H1 (cell line): ENCODE results near the gene FCER1A. TPM values are rescaled to one million over a fixed set of nuclear protein-coding genes. Genes with fewer than 3 reads are reported as not detected.

Experiments
- CTCF ChIA-PET: fragments of 300-600 bp; sonication (Branson Sonifier 250); formaldehyde crosslinking; loops from one replicate; lab custom pipeline; 2021; ENCODE audit not compliant: partially characterized antibody; lab: Charles Lee
- POLR2A ChIA-PET: fragments of 300-600 bp; sonication (Branson Sonifier 250); formaldehyde crosslinking; loops from one replicate; lab custom pipeline; 2021; ENCODE audit warnings: inconsistent platforms; ENCODE audit not compliant: partially characterized antibody; lab: Charles Lee
- DNase-seq, 2 experiments: peaks; one replicate each; pipeline versions ENCODE4 v3.0.0 to v3.0.0-alpha.2; 2010 to 2022; ENCODE audit warnings: low spot score in 2 of 2, low read depth in 1 of 2, mixed read lengths in 1 of 2
- FAIRE-seq: peaks from 2 replicates; lab custom pipeline; 2011; peaks lifted over from hg19 to GRCh38; lab: Jason Lieb, UNC
- H2AFZ ChIP-seq: 2 replicates; pipeline ENCODE4 v1.8.1; 2012; ENCODE audit warnings: low read length, inconsistent platforms
- H2AK5ac ChIP-seq: 2 replicates; pipeline ENCODE4 v1.6.1; 2013; ENCODE audit warnings: low read depth, low read length
- H2BK120ac ChIP-seq: replicated peaks from 2 replicates; pipeline ENCODE3; 2013; ENCODE audit warnings: low read depth, low read length, inconsistent platforms
- H2BK12ac ChIP-seq: 2 replicates; pipeline ENCODE4 v1.6.1; 2013; ENCODE audit warnings: low read depth, low read length
- H2BK15ac ChIP-seq: 2 replicates; pipeline ENCODE4 v1.6.1; 2013; ENCODE audit warnings: low read length
- H2BK20ac ChIP-seq: 2 replicates; pipeline ENCODE4 v1.6.1; 2013; ENCODE audit warnings: low read length
- H2BK5ac ChIP-seq: 2 replicates; pipeline ENCODE4 v1.6.1; 2013; ENCODE audit warnings: low read depth, low read length
- H3K14ac ChIP-seq: 2 replicates; pipeline ENCODE4 v1.6.1; 2013; ENCODE audit warnings: inconsistent platforms; ENCODE audit not compliant: insufficient read length
- H3K18ac ChIP-seq: 2 replicates; pipeline ENCODE4 v1.6.1; 2013; ENCODE audit warnings: low read length; ENCODE audit errors: extremely low read depth
- H3K23ac ChIP-seq: 2 replicates; pipeline ENCODE4 v1.6.1; 2013; ENCODE audit warnings: inconsistent platforms; ENCODE audit not compliant: insufficient read length
- H3K23me2 ChIP-seq: 2 replicates; pipeline ENCODE4 v1.6.1; 2013; ENCODE audit warnings: low read depth, low read length
- H3K27ac ChIP-seq: 2 replicates; pipeline ENCODE4 v1.6.1; 2011; ENCODE audit warnings: low read depth, low read length, inconsistent platforms
- H3K27me3 ChIP-seq, 4 experiments: replicated peaks in 1 of 4; 1 replicate in 1 of 4; 2 replicates in 3 of 4; pipeline versions ENCODE4 v1.6.1 to v1.8.1; 2011 to 2013; ENCODE audit warnings: low read length in 3 of 4, mild to moderate bottlenecking in 3 of 4, inconsistent platforms in 2 of 4, mixed read lengths in 2 of 4, moderate library complexity in 1 of 4; ENCODE audit not compliant: control insufficient read depth in 3 of 4, insufficient read depth in 3 of 4; ENCODE audit errors: extremely low read depth in 1 of 4
- H3K36me3 ChIP-seq, 4 experiments: 2 replicates each; pipeline versions ENCODE4 v1.6.1 to v1.8.1; 2011 to 2013; ENCODE audit warnings: mild to moderate bottlenecking in 4 of 4, low read length in 3 of 4, moderate library complexity in 2 of 4, control low read depth in 1 of 4, inconsistent platforms in 1 of 4; ENCODE audit not compliant: insufficient read depth in 4 of 4, control insufficient read depth in 2 of 4
- H3K4ac ChIP-seq: replicated peaks from 2 replicates; pipeline ENCODE3; 2013; ENCODE audit warnings: low read length, low read depth, mixed read lengths, inconsistent platforms; ENCODE audit not compliant: insufficient read length
- H3K4me1 ChIP-seq, 4 experiments: replicated peaks in 1 of 4; 1 replicate in 1 of 4; 2 replicates in 3 of 4; pipeline versions ENCODE4 v1.6.1 to v1.8.1; 2011 to 2013; ENCODE audit warnings: low read length in 3 of 4, inconsistent platforms in 2 of 4, mixed read lengths in 1 of 4; ENCODE audit not compliant: insufficient read depth in 4 of 4, control insufficient read depth in 3 of 4
- H3K4me2 ChIP-seq, 2 experiments: 2 replicates each; pipeline versions ENCODE4 v1.6.1 to v1.8.1; 2011 to 2013; ENCODE audit warnings: low read depth in 2 of 2, low read length in 2 of 2, control low read depth in 1 of 2, inconsistent platforms in 1 of 2, mild to moderate bottlenecking in 1 of 2; ENCODE audit not compliant: insufficient read depth in 1 of 2
- H3K4me3 ChIP-seq, 4 experiments: fragments of 200-600, 300-600 bp in 1 of 4; sonication (generic), shearing (Covaris generic), sonication (Bioruptor Twin) in 1 of 4; 2 replicates each; pipeline versions ENCODE4 v1.5.1 to v1.8.1; 2011 to 2016; ENCODE audit warnings: low read length in 4 of 4, low read depth in 3 of 4, control low read depth in 2 of 4, inconsistent platforms in 2 of 4, mild to moderate bottlenecking in 2 of 4, mixed read lengths in 1 of 4, moderate library complexity in 1 of 4; ENCODE audit not compliant: insufficient read depth in 2 of 4; ENCODE audit errors: extremely low read depth in 1 of 4
- H3K56ac ChIP-seq: replicated peaks from 2 replicates; pipeline ENCODE3; 2013; ENCODE audit warnings: low read depth, mild to moderate bottlenecking, mixed read lengths, low read length, inconsistent platforms; ENCODE audit not compliant: insufficient read length
- H3K79me1 ChIP-seq: 2 replicates; pipeline ENCODE4 v1.6.1; 2013; ENCODE audit warnings: low read depth, low read length, control low read depth
- H3K79me2 ChIP-seq, 2 experiments: 2 replicates each; pipeline versions ENCODE4 v1.6.1 to v1.8.1; 2012 to 2013; ENCODE audit warnings: low read length in 2 of 2, mild to moderate bottlenecking in 2 of 2, inconsistent platforms in 1 of 2; ENCODE audit not compliant: insufficient read depth in 2 of 2, control insufficient read depth in 1 of 2
- H3K9ac ChIP-seq, 4 experiments: replicated peaks in 1 of 4; 1 replicate in 1 of 4; 2 replicates in 3 of 4; pipeline versions ENCODE4 v1.6.1 to v1.8.1; 2011 to 2013; ENCODE audit warnings: low read depth in 3 of 4, low read length in 3 of 4, control low read depth in 2 of 4, mild to moderate bottlenecking in 2 of 4, moderate library complexity in 2 of 4, inconsistent platforms in 1 of 4; ENCODE audit errors: extremely low read depth in 1 of 4
- H3K9me3 ChIP-seq, 2 experiments: 2 replicates each; pipeline versions ENCODE4 v1.6.1 to v1.8.1; 2012 to 2013; ENCODE audit warnings: mild to moderate bottlenecking in 2 of 2, moderate library complexity in 2 of 2, control low read depth in 1 of 2, inconsistent platforms in 1 of 2, low read depth in 1 of 2, low read length in 1 of 2, mixed read lengths in 1 of 2; ENCODE audit not compliant: insufficient read depth in 2 of 2
- H4K20me1 ChIP-seq, 2 experiments: replicated peaks in 1 of 2; 2 replicates each; pipeline versions ENCODE3 to v1.8.1; 2011 to 2013; ENCODE audit warnings: inconsistent platforms in 2 of 2, low read length in 2 of 2, mild to moderate bottlenecking in 1 of 2; ENCODE audit not compliant: insufficient read depth in 2 of 2, control insufficient read depth in 1 of 2
- H4K5ac ChIP-seq: 2 replicates; pipeline ENCODE4 v1.6.1; 2013; ENCODE audit warnings: low read length, low read depth, mixed read lengths, inconsistent platforms; ENCODE audit not compliant: insufficient read length
- H4K8ac ChIP-seq: 2 replicates; pipeline ENCODE4 v1.8.0; 2013; ENCODE audit warnings: mild to moderate bottlenecking, moderate library complexity, low read length, inconsistent platforms; ENCODE audit not compliant: insufficient read depth; ENCODE audit errors: extremely low read depth
- H4K91ac ChIP-seq: replicated peaks from 2 replicates; pipeline ENCODE3; 2013; ENCODE audit warnings: low read length, mixed read lengths, inconsistent platforms; ENCODE audit not compliant: insufficient read length
- ATF3 ChIP-seq: IDR thresholded peaks from 2 replicates; pipeline ENCODE4 v1.6.1; 2011; ENCODE audit warnings: low read depth, mild to moderate bottlenecking, low read length; ENCODE audit not compliant: insufficient read depth
- CHD1 ChIP-seq: IDR thresholded peaks from 2 replicates; pipeline ENCODE4 v1.6.1; 2012; ENCODE audit warnings: low read depth, low read length, improper control_type of control experiment
- MAFK ChIP-seq: IDR thresholded peaks from 2 replicates; pipeline ENCODE4 v1.6.1; 2012; ENCODE audit warnings: low read depth, mild to moderate bottlenecking, improper control_type of control experiment, low read length
- POU5F1 ChIP-seq: IDR thresholded peaks from 2 replicates; pipeline ENCODE4 v1.6.1; 2011; ENCODE audit warnings: low read depth, mild to moderate bottlenecking, low read length, moderate library complexity
- RNF2 ChIP-seq: fragments of 200-900, 300-1000 bp; sonication (generic); IDR thresholded peaks from 2 replicates; pipeline ENCODE4 v1.7.1; 2016; ENCODE audit warnings: borderline replicate concordance, low read depth, mild to moderate bottlenecking, antibody characterized with exemption, low read length; ENCODE audit not compliant: poor library complexity, severe bottlenecking; ENCODE audit errors: missing control alignments
- SAP30 ChIP-seq: fragments of 300-600 bp; sonication (generic); IDR thresholded peaks from 2 replicates; pipeline ENCODE4 v1.7.1; 2012; ENCODE audit warnings: low read length, moderate library complexity, mild to moderate bottlenecking, inconsistent platforms; ENCODE audit not compliant: insufficient read depth, insufficient replicate concordance
- SIRT6 ChIP-seq: IDR thresholded peaks from one replicate; pipeline ENCODE4 v1.7.1; 2012; ENCODE audit warnings: low read length, inconsistent platforms
- SP1 ChIP-seq: IDR thresholded peaks from 2 replicates; pipeline ENCODE4 v1.6.1; 2011; ENCODE audit warnings: low read depth, low read length
- TAF1 ChIP-seq: IDR thresholded peaks from 2 replicates; pipeline ENCODE4 v1.6.1; 2011; ENCODE audit warnings: mild to moderate bottlenecking, low read depth, low read length
- TCF12 ChIP-seq: IDR thresholded peaks from 2 replicates; pipeline ENCODE4 v1.6.1; 2011; ENCODE audit warnings: low read depth, mild to moderate bottlenecking, low read length
- TEAD4 ChIP-seq: IDR thresholded peaks from 2 replicates; pipeline ENCODE4 v1.6.1; 2012; ENCODE audit warnings: low read depth, low read length, inconsistent platforms, mixed read lengths
- whole genome bisulfite sequencing, 2 experiments: shearing (Covaris generic) in 1 of 2; methylation state at CpG; one replicate each; pipeline versions ENCODE4 v1.1.6 to v1.1.7; 2013 to 2015; ENCODE audit warnings: low lambda C conversion rate in 2 of 2, mixed read lengths in 2 of 2, inconsistent platforms in 1 of 2, low coverage in 1 of 2, missing lambda C conversion rate in 1 of 2; ENCODE audit not compliant: insufficient replicate concordance in 2 of 2, insufficient coverage in 1 of 2, insufficient read length in 1 of 2; ENCODE audit errors: extremely low coverage in 1 of 2, missing lambda C conversion rate in 1 of 2; 5-methylcytosine and 5-hydroxymethylcytosine counted together
- long read RNA-seq, 2 experiments: library from RNA in 1 of 2; library from capped mRNA in 1 of 2; stranded (forward); transcript quantifications; one replicate each; pipeline ENCODE4 v2.0.0, GENCODE V29; 2021; ENCODE audit warnings: inconsistent platforms in 1 of 2
- polyA minus RNA-seq, 3 experiments: library from RNA; depleted of rRNA, polyadenylated mRNA; stranded (reverse); fragments of >200 nt; gene quantifications; 1 replicate in 2 of 3; 2 replicates in 1 of 3; pipeline ENCODE4 v1.2.3, GENCODE V29; 2011
- polyA plus RNA-seq, 7 experiments: library from polyadenylated mRNA; depleted of rRNA in 3 of 7; stranded (reverse) in 5 of 7; unstranded in 2 of 7; fragments of >200 nt in 5 of 7; fragments of 200-250 nt in 2 of 7; gene quantifications; 1 replicate in 5 of 7; 2 replicates in 1 of 7; 4 replicates in 1 of 7; pipeline versions ENCODE4 v1.2.1 to v1.2.3, GENCODE V29; 2011 to 2013; ENCODE audit warnings: missing spikeins in 2 of 7, mixed read lengths in 2 of 7
- total RNA-seq: library from RNA; stranded (reverse); fragmentation: NEBNext Ultra II Directional; extraction: Animal tissue kit (Norgen Biotek cat#: 25700); gene quantifications from 2 replicates; pipeline ENCODE4 v1.2.1, GENCODE V29; 2021

FCER1A gene
- total RNA-seq (not detected in 2 replicates), polyA plus RNA-seq (2011; rRNA removed) (not detected in 2 replicates), polyA minus RNA-seq (2011; rRNA and poly(A)+ RNA removed) (not detected in 2 replicates)
- polyA plus RNA-seq (2011; cell fraction: cytosol; rRNA removed), result not detected
- not detected for polyA plus RNA-seq (2011; cell fraction: nucleus; rRNA removed)
- not detected in 4 replicates for polyA plus RNA-seq (2012, experiment 1 of 2)
- not detected for polyA plus RNA-seq (2012, experiment 2 of 2)
- polyA plus RNA-seq (2013, experiment 1 of 2), result not detected
- not detected for polyA plus RNA-seq (2013, experiment 2 of 2)
- polyA minus RNA-seq (2011; cell fraction: cytosol; rRNA and poly(A)+ RNA removed), result not detected
- polyA minus RNA-seq (2011; cell fraction: nucleus; rRNA and poly(A)+ RNA removed), result not detected
- long read RNA-seq, experiment 1, result 0 reads
- long read RNA-seq, experiment 2, result 0 reads

- no peak within 1 kb of the TSS for H3K4me3 ChIP-seq
- FAIRE-seq (no peak), DNase-seq (no peak)
- POLR2A ChIA-PET, result no interaction called here
- no peaks in the 10 kb centered on the region for H3K23me2 ChIP-seq
- H4K8ac ChIP-seq, result no peak within 1 kb of the TSS
- CTCF ChIA-PET, result no interaction called here
- H3K79me1 ChIP-seq, result no peaks in the 10 kb centered on the region
- no peaks in the 10 kb centered on the region for H3K27me3 ChIP-seq
- 79% methylated on average over 1 of the region's 1 CpG; no CpG with 5 or more reads in 1 of the 2 experiments for WGBS, 2 experiments
- H3K4me2 ChIP-seq, result no peak within 1 kb of the TSS
- no peak within 1 kb of the TSS for H2BK120ac ChIP-seq
- H2BK12ac ChIP-seq, result no peak within 1 kb of the TSS
- no peak within 1 kb of the TSS for H2AK5ac ChIP-seq
- H4K5ac ChIP-seq, result no peak within 1 kb of the TSS
- H3K56ac ChIP-seq, result no peak within 1 kb of the TSS
- no peak within 1 kb of the TSS for H3K14ac ChIP-seq
- no peak within 1 kb of the TSS for H3K4ac ChIP-seq
- H4K20me1 ChIP-seq, result no peaks in the 10 kb centered on the region
- no peaks in the 10 kb centered on the region for H3K4me1 ChIP-seq
- no peak within 1 kb of the TSS for H2BK20ac ChIP-seq
- no peaks in the 10 kb centered on the region for H3K79me2 ChIP-seq
- no peak for TF ChIP-seq SIRT6
- no peak for TF ChIP-seq TAF1
- no peak for TF ChIP-seq ATF3
- no peak for TF ChIP-seq MAFK
- no peak for TF ChIP-seq TCF12
- TF ChIP-seq TEAD4, result no peak
- TF ChIP-seq SAP30, result no peak
- TF ChIP-seq RNF2, result no peak
- no peak for TF ChIP-seq POU5F1
- no peak for TF ChIP-seq CHD1
- TF ChIP-seq SP1, result no peak
- no peak within 1 kb of the TSS for H3K27ac ChIP-seq
- H3K36me3 ChIP-seq, result no peaks in the 10 kb centered on the region
- H2BK15ac ChIP-seq, result no peak within 1 kb of the TSS
- H2AFZ ChIP-seq, result no peak within 1 kb of the TSS
- peaks cover 18 to 43% of the 10 kb centered on the region in 2 experiments; a peak in 3 of 4 replicates for H3K9me3 ChIP-seq
- H2BK5ac ChIP-seq, result no peak within 1 kb of the TSS
- no peak within 1 kb of the TSS for H3K18ac ChIP-seq
- H3K9ac ChIP-seq, result no peak within 1 kb of the TSS
- H3K23ac ChIP-seq, result no peak within 1 kb of the TSS
- no peak within 1 kb of the TSS for H4K91ac ChIP-seq
Observed at GRCh38 chr1:159302095-159302494, at the start of gene FCER1A. TSS of gene FCER1A (plus strand) at chr1:159302336. CDS start at chr1:159302365, 29 bp downstream.
